ENCODE measurements around the gene SLC22A4.

- TF ChIP-seq EP300 (conservative IDR thresholded peaks at IDR 0.05; ENCODE audit: poor library complexity, severe bottlenecking), result no peak
- no peak for TF ChIP-seq CTCF (IDR thresholded peaks at IDR 0.05; ENCODE audit: poor library complexity, severe bottlenecking)
- no peak for TF ChIP-seq MXI1 (conservative IDR thresholded peaks at IDR 0.05; ENCODE audit: poor library complexity, severe bottlenecking)
Observed at GRCh38 chr5:132375957-132376356, 81.8 kb downstream of the SLC22A4 start.
